IPS-NIHi11 (cell line): ENCODE measurements around the gene ACIN1.

Experiments used
- DNase-seq: peaks from one replicate; pipeline ENCODE4 v3.0.0; 2012; ENCODE audit warnings: mixed read lengths, low spot score

Gene ACIN1

GRCh38 chr14:23057757-23058653 lies 36.9 kb downstream of the ACIN1 start:
- DNase-seq: peak; percentile 90

GRCh38 chr14:23056956-23057756 lies 37.8 kb downstream of the ACIN1 start, which contains the start of gene CDH24:
Gene CDH24, minus strand, starts transcription at chr14:23057520. Its CDS starts 1,787 bp downstream, at chr14:23055733.
- DNase-seq: peak; percentile 87

GRCh38 chr14:23056145-23056955 lies 38.6 kb downstream of the ACIN1 start:
- peak; percentile 89 for DNase-seq

- DNase-seq: no peak
These were observed 39.3 kb downstream of the ACIN1 start for GRCh38 chr14:23055621-23056144.

- no peak for DNase-seq
These were observed 39.8 kb downstream of the ACIN1 start for GRCh38 chr14:23055147-23055550.

- peak; percentile 58 for DNase-seq
These were observed 40.7 kb downstream of the ACIN1 start for GRCh38 chr14:23054000-23054811.

GRCh38 chr14:23053426-23053825 lies 41.5 kb downstream of the ACIN1 start:
- DNase-seq: no peak

- no peak for DNase-seq
These were observed 42.3 kb downstream of the ACIN1 start for GRCh38 chr14:23052671-23053070.

- no peak for DNase-seq
These were observed 42.7 kb downstream of the ACIN1 start for GRCh38 chr14:23052182-23052623.

- no peak for DNase-seq
These were observed 43.5 kb downstream of the ACIN1 start for GRCh38 chr14:23051141-23052057.

GRCh38 chr14:23049011-23049410 lies 45.9 kb downstream of the ACIN1 start:
- no peak for DNase-seq

- DNase-seq: no peak
These were observed 46.9 kb downstream of the ACIN1 start for GRCh38 chr14:23047751-23048693.

- no peak for DNase-seq
These were observed 47.8 kb downstream of the ACIN1 start for GRCh38 chr14:23047034-23047634.

- DNase-seq: no peak
These were observed 49.2 kb downstream of the ACIN1 start for GRCh38 chr14:23045419-23046357.

- DNase-seq: no peak
These were observed 50.1 kb downstream of the ACIN1 start for GRCh38 chr14:23044840-23045239.

GRCh38 chr14:23043754-23044153 lies 51.2 kb downstream of the ACIN1 start:
- no peak for DNase-seq

- no peak for DNase-seq
These were observed 51.8 kb downstream of the ACIN1 start for GRCh38 chr14:23043145-23043544.
